ENCODE results near the gene KYAT1. TPM values are rescaled to one million over a fixed set of nuclear protein-coding genes. Genes with fewer than 3 reads are reported as not detected.

KYAT1 gene
- total and polyA plus RNA-seq, 2 of the 8 experiments (the other 6 are each of a cell fraction or from before 2014, with no cell fraction given): 30.4 to 42.2 TPM

DNA sequence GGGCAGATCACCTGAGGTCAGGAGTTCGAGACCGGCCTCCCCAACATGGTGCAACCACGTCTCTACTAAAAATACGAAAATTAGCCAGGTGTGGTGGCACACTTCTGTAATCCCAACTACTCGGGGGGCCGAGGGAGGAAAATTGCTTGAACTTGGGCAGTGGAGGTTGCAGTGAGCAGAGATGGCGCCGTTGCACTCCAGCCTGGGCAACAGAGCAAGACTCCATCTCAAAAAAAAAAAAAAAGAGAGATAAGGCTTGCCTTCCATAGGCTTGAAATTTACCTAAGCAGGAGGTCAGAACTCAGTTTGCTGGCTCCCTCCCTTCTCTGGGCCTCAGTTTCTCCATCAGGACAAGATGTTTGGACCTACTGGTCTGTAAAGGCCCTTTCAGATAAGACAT lies 53.5 kb downstream of the KYAT1 start (continued):
- TF ChIP-seq CHD7 (IDR thresholded peaks at IDR 0.05; ENCODE audit: insufficient replicate concordance, low read length) (no peak), JUND (IDR thresholded peaks at IDR 0.05; ENCODE audit: low read length) (no peak), CHD1 (IDR thresholded peaks at IDR 0.05; ENCODE audit: low read depth, low read length) (no peak), SAP30 (IDR thresholded peaks at IDR 0.05; ENCODE audit: insufficient read depth, insufficient replicate concordance, low read length) (no peak), TEAD4 (IDR thresholded peaks at IDR 0.05; ENCODE audit: low read depth, low read length) (no peak), BACH1 (IDR thresholded peaks at IDR 0.05; ENCODE audit: low read length) (no peak), CBX8 (IDR thresholded peaks at IDR 0.05; ENCODE audit: borderline replicate concordance, low read depth, low read length) (no peak), POU5F1 (IDR thresholded peaks at IDR 0.05; ENCODE audit: low read depth, low read length) (no peak), KDM5A (IDR thresholded peaks at IDR 0.05; ENCODE audit: low read length) (no peak), KDM1A (IDR thresholded peaks at IDR 0.05; ENCODE audit: borderline replicate concordance, low read length) (no peak), EGR1 (IDR thresholded peaks at IDR 0.05; ENCODE audit: borderline replicate concordance, low read depth, low read length) (no peak), KDM4A (IDR thresholded peaks at IDR 0.05; ENCODE audit: low read depth, low read length, severe bottlenecking) (no peak)
- TF ChIP-seq, protein P1, sequence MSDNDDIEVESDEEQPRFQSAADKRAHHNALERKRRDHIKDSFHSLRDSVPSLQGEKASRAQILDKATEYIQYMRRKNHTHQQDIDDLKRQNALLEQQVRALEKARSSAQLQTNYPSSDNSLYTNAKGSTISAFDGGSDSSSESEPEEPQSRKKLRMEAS (IDR thresholded peaks at IDR 0.05): no peak

All from H1 (cell line).